Ovary (tissue), 3 donors: Measurements from ENCODE around the gene KLHL6.

Source experiments
- EP300 ChIP-seq: sonication (generic); formaldehyde crosslinking; IDR thresholded peaks from one replicate; pipeline ENCODE4 v1.6.1; 2017; ENCODE audit warnings: antibody characterized with exemption
- POLR2A ChIP-seq: fragments of 450-650 bp; IDR thresholded peaks from one replicate; pipeline ENCODE4 v1.6.1; 2017; ENCODE audit warnings: antibody characterized with exemption, mild to moderate bottlenecking, moderate library complexity
- TF ChIP-seq, protein P1 (sequence below), 3 donors: fragments of 450-650 bp in 2 of 3; fragments of 200-600 bp in 1 of 3; IDR thresholded peaks; one replicate each; pipeline versions ENCODE4 v1.5.1 to v1.8.0; 2016 to 2022; ENCODE audit warnings: antibody characterized with exemption in 3 of 3, mild to moderate bottlenecking in 1 of 3
- donor health status: DM: no; HTN: no; CAD: no.

DNA sequence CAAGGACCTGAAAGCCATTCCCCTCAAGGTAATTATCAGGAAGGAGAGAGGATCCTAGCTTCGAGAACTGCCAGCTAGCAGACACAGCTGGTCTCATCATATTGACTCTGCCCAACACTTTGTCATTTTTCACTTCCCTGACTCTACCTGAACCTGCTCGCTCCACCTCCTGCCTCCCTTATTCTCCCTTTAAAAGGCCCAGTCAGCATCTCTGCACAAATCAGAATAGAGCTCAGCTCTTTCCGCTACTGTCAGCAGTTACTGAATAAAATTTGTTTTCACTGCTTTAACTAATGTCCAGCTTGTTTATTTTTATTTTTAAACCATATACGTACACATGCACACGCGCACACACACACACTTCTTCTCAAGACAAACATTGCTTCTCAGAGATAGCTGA, 69.9 kb downstream of the KLHL6 start:
- TF ChIP-seq, protein P1, sequence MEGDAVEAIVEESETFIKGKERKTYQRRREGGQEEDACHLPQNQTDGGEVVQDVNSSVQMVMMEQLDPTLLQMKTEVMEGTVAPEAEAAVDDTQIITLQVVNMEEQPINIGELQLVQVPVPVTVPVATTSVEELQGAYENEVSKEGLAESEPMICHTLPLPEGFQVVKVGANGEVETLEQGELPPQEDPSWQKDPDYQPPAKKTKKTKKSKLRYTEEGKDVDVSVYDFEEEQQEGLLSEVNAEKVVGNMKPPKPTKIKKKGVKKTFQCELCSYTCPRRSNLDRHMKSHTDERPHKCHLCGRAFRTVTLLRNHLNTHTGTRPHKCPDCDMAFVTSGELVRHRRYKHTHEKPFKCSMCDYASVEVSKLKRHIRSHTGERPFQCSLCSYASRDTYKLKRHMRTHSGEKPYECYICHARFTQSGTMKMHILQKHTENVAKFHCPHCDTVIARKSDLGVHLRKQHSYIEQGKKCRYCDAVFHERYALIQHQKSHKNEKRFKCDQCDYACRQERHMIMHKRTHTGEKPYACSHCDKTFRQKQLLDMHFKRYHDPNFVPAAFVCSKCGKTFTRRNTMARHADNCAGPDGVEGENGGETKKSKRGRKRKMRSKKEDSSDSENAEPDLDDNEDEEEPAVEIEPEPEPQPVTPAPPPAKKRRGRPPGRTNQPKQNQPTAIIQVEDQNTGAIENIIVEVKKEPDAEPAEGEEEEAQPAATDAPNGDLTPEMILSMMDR (IDR thresholded peaks at IDR 0.05) = no peak
- TF ChIP-seq POLR2A (no peak), EP300 (no peak)
